NOMO-1 (cell line): ENCODE results near the gene FAAP100.
A peak's percentile ranks its signal among the peaks of the same experiment; 100 is the strongest.

Source experiments
- DNase-seq, 2 experiments: peaks; one replicate each; lab custom pipeline; 2025; ENCODE audit not compliant: unreplicated experiment in 2 of 2; lab: John Stamatoyannopoulos, UW

FAAP100 gene

GRCh38 chr17:81527591-81528383, 24.4 kb downstream of the FAAP100 start, which contains the start of gene FSCN2:
Gene FSCN2 (plus strand): TSS chr17:81528377. CDS start chr17:81528532, 155 bp downstream.
- no peak for DNase-seq

GRCh38 chr17:81526662-81527571, 25.2 kb downstream of the FAAP100 start:
- DNase-seq = no peak

GRCh38 chr17:81524865-81525159, 27.3 kb downstream of the FAAP100 start:
- no peak for DNase-seq

- no peak for DNase-seq
Observed at GRCh38 chr17:81524039-81524864, 27.9 kb downstream of the FAAP100 start.

GRCh38 chr17:81523402-81524038, 28.6 kb downstream of the FAAP100 start:
- no peak for DNase-seq

GRCh38 chr17:81522491-81523401, 29.4 kb downstream of the FAAP100 start:
- no peak for DNase-seq

- no peak for DNase-seq
Observed at GRCh38 chr17:81520021-81520901, 31.9 kb downstream of the FAAP100 start.

- DNase-seq = peak in 1 of 2 experiments; percentile 25
Observed at GRCh38 chr17:81519284-81520020, 32.7 kb downstream of the FAAP100 start.

GRCh38 chr17:81518785-81519283, 33.3 kb downstream of the FAAP100 start:
- peak in 1 of 2 experiments; percentile 42 for DNase-seq

GRCh38 chr17:81518113-81518784, 33.9 kb downstream of the FAAP100 start:
- no peak for DNase-seq

- peak; percentile 45 for DNase-seq
Observed at GRCh38 chr17:81517339-81518112, 34.6 kb downstream of the FAAP100 start.

- DNase-seq = no peak
Observed at GRCh38 chr17:81517009-81517338, 35.2 kb downstream of the FAAP100 start.

- DNase-seq = no peak
Observed at GRCh38 chr17:81516439-81516838, 35.7 kb downstream of the FAAP100 start.

GRCh38 chr17:81515530-81516041, 36.6 kb downstream of the FAAP100 start:
- no peak for DNase-seq

GRCh38 chr17:81514739-81515529, 37.2 kb downstream of the FAAP100 start:
- peak; percentile 70 to 80 for DNase-seq

- peak in 1 of 2 experiments; percentile 33 for DNase-seq
Observed at GRCh38 chr17:81514489-81514738, 37.7 kb downstream of the FAAP100 start.
